GM23248 (cell line): ENCODE data around the gene SLC18A3. TPM values are rescaled to one million over a fixed set of nuclear protein-coding genes. Genes with fewer than 3 reads are reported as not detected.

ENCODE experiments used
- DNase-seq: peaks from one replicate; pipeline ENCODE4 v3.0.0-alpha.2; 2015
- H2AFZ ChIP-seq: fragments of 200-600 bp; sonication (generic); 2 replicates; pipeline ENCODE4 v1.6.1; 2016; ENCODE audit warnings: antibody characterized with exemption
- H3F3A ChIP-seq: fragments of 200-600 bp; sonication (generic); 2 replicates; pipeline ENCODE4 v1.6.1; 2016; ENCODE audit warnings: mild to moderate bottlenecking, antibody characterized with exemption, mixed run types; ENCODE audit not compliant: insufficient read depth
- H3K27ac ChIP-seq: fragments of 200-600 bp; sonication (generic); 2 replicates; pipeline ENCODE4 v1.5.1; 2016; ENCODE audit warnings: mild to moderate bottlenecking
- H3K27me3 ChIP-seq: fragments of 200-600 bp; sonication (generic); replicated peaks from 2 replicates; pipeline ENCODE4 v1.6.1; 2016; ENCODE audit warnings: mild to moderate bottlenecking; ENCODE audit not compliant: insufficient read depth
- H3K36me3 ChIP-seq: fragments of 200-600 bp; sonication (generic); 2 replicates; pipeline ENCODE4 v1.6.1; 2016; ENCODE audit warnings: low read depth, mild to moderate bottlenecking
- H3K4me1 ChIP-seq: fragments of 200-600 bp; sonication (generic); 2 replicates; pipeline ENCODE4 v1.6.1; 2016; ENCODE audit warnings: mild to moderate bottlenecking; ENCODE audit not compliant: insufficient read depth
- H3K4me2 ChIP-seq: fragments of 200-600 bp; sonication (generic); one replicate; pipeline ENCODE4 v1.6.1; 2016; ENCODE audit warnings: mild to moderate bottlenecking; ENCODE audit not compliant: unreplicated experiment
- H3K4me3 ChIP-seq: fragments of 200-600 bp; sonication (generic); 2 replicates; pipeline ENCODE4 v1.5.1; 2016; ENCODE audit warnings: mild to moderate bottlenecking
- H3K79me2 ChIP-seq: fragments of 200-600 bp; sonication (generic); 2 replicates; pipeline ENCODE4 v1.6.1; 2016; ENCODE audit warnings: mild to moderate bottlenecking; ENCODE audit not compliant: insufficient read depth
- H3K9ac ChIP-seq: fragments of 200-600 bp; sonication (generic); 2 replicates; pipeline ENCODE4 v1.6.1; 2016; ENCODE audit warnings: mild to moderate bottlenecking
- H3K9me2 ChIP-seq: fragments of 200-600 bp; sonication (generic); 2 replicates; pipeline ENCODE4 v1.6.1; 2016; ENCODE audit warnings: mixed run types, mild to moderate bottlenecking, moderate library complexity; ENCODE audit not compliant: insufficient read depth
- H3K9me3 ChIP-seq: fragments of 200-600 bp; sonication (generic); one replicate; pipeline ENCODE4 v1.6.1; 2017; ENCODE audit warnings: low read depth
- H4K20me1 ChIP-seq: fragments of 200-600 bp; sonication (generic); 2 replicates; pipeline ENCODE4 v1.6.0; 2016; ENCODE audit not compliant: insufficient read depth
- EZH2 ChIP-seq: fragments of 200-600 bp; sonication (generic); IDR thresholded peaks from 2 replicates; pipeline ENCODE4 v1.6.1; 2018; ENCODE audit warnings: antibody characterized with exemption, mild to moderate bottlenecking; ENCODE audit not compliant: insufficient read depth, poor library complexity, severe bottlenecking
- EZH2phosphoT487 ChIP-seq: fragments of 200-600 bp; sonication (generic); IDR thresholded peaks from 2 replicates; pipeline ENCODE4 v1.6.1; 2018; ENCODE audit warnings: antibody characterized with exemption, moderate library complexity, mild to moderate bottlenecking, low read depth; ENCODE audit not compliant: insufficient read depth
- WGBS, 2 experiments: methylation state at CpG; one replicate each; pipeline ENCODE4 v1.1.6; 2015 to 2017; ENCODE audit warnings: low lambda C conversion rate in 2 of 2, low coverage in 1 of 2; ENCODE audit errors: missing lambda C conversion rate in 2 of 2; 5-methylcytosine and 5-hydroxymethylcytosine counted together
- in situ Hi-C: fragments of 300-500 bp; cut with MboI; formaldehyde crosslinking; loops from 2 replicates; pipeline ENCODE4 v1.15.0; 2020
- polyA plus RNA-seq: library from polyadenylated mRNA; unstranded; fragments of >200 nt; fragmentation: Nextera tagmentation; extraction: Ambion mirVana; gene quantifications from 2 replicates; pipeline ENCODE4 v1.2.1, GENCODE V29; 2016
- total RNA-seq: library from RNA; depleted of rRNA; stranded (reverse); fragments of >200 nt; shearing (Covaris generic); gene quantifications from 2 replicates; pipeline ENCODE4 v1.2.3, GENCODE V29; 2014

The SLC18A3 gene
- total and polyA plus RNA-seq, 2 experiments from 2014 or later = not detected

DNA sequence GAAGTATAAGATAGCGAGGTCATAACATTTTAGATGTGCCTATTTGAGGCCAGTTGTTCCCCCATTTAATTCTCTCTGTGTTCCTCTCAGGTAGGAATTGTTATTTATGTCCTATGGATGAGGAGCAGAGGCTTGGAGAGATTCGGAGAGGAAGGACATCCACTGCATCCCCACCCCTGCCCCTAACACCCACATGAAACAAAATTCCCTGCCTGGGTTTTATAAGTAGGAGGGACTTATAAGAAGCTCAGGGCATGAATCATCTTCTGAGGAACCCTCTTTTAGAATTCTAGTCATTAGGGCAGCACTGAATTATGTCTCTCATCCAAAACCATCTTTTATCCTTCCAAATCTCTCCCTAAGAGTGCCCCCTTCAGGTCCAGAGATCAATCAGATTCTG is 8.7 kb downstream of the SLC18A3 start:
- Histone ChIP-seq H4K20me1 (no peaks in the 10 kb centered on the region), H3K27me3 (peaks cover 68% of the 10 kb centered on the region), H3K9me3 (no peaks in the 10 kb centered on the region), H3K79me2 (no peaks in the 10 kb centered on the region), H2AFZ (no peak overlapping the region), H3K9me2 (no peaks in the 10 kb centered on the region), H3K27ac (no peak overlapping the region), H3K9ac (no peak overlapping the region), H3K4me1 (no peaks in the 10 kb centered on the region), H3K36me3 (no peaks in the 10 kb centered on the region), H3K4me2 (no peak overlapping the region), H3K4me3 (no peak overlapping the region), H3F3A (no peaks in the 10 kb centered on the region)
- TF ChIP-seq EZH2phosphoT487 (no peak), EZH2 (no peak)
- WGBS, 2 experiments = 43 to 68% methylated on average over 2 of the region's 2 CpGs
- in situ Hi-C loops = no loop called here
- DNase-seq = peak; percentile 32

DNA sequence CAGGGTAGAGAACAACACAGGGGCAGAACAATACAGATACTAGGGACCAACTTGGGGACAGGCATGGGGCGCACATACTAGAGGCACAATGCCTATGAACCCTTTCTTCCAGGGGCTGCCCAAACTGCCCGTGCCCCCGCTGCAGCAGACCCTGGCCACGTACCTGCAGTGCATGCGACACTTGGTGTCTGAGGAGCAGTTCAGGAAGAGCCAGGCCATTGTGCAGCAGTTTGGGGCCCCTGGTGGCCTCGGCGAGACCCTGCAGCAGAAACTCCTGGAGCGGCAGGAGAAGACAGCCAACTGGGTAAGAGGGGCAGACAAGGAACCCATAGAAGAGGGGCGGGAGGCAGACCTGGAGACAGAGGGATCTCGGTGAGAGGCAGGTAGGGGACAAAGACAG is 9.5 kb downstream of the SLC18A3 start:
- H3F3A ChIP-seq = no peaks in the 10 kb centered on the region
- no peak for TF ChIP-seq EZH2
- TF ChIP-seq EZH2phosphoT487 = no peak
- H3K4me2 ChIP-seq = no peak overlapping the region
- no peak overlapping the region for H3K4me3 ChIP-seq
- H3K27ac ChIP-seq = no peak overlapping the region
- 35 to 43% methylated on average over 10 of the region's 10 CpGs for WGBS, 2 experiments
- no peaks in the 10 kb centered on the region for H3K4me1 ChIP-seq
- no peak overlapping the region for H2AFZ ChIP-seq
- no peak overlapping the region for H3K9ac ChIP-seq
- no peak for DNase-seq
- in situ Hi-C loops = no loop called here
- H3K36me3 ChIP-seq = no peaks in the 10 kb centered on the region
- H3K9me3 ChIP-seq = no peaks in the 10 kb centered on the region
- peaks cover 70% of the 10 kb centered on the region for H3K27me3 ChIP-seq
- no peaks in the 10 kb centered on the region for H3K79me2 ChIP-seq
- no peaks in the 10 kb centered on the region for H3K9me2 ChIP-seq
- H4K20me1 ChIP-seq = no peaks in the 10 kb centered on the region

DNA sequence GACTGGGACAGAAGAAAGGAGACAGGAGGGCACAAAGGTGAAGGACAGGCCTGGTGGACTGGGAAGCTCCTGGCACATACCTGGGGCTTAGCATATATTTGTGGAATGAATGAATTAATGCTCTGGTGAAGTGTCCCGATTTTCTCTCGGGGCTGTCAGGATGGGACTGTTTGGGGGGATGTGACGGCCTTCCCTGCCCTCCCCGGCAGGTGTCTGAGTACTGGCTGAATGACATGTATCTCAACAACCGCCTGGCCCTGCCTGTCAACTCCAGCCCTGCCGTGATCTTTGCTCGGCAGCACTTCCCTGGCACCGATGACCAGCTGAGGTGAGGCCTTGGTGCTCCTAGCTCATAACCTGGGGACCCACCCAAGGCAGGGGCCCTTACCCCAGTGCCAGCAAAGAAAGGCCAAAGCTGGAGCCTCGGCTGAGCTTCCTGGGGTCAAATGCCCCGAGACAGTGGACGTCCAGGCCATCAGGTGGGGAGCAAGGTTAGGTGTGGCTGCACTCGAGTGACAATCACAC is 10.2 kb downstream of the SLC18A3 start:
- no peak overlapping the region for H3K4me3 ChIP-seq

DNA sequence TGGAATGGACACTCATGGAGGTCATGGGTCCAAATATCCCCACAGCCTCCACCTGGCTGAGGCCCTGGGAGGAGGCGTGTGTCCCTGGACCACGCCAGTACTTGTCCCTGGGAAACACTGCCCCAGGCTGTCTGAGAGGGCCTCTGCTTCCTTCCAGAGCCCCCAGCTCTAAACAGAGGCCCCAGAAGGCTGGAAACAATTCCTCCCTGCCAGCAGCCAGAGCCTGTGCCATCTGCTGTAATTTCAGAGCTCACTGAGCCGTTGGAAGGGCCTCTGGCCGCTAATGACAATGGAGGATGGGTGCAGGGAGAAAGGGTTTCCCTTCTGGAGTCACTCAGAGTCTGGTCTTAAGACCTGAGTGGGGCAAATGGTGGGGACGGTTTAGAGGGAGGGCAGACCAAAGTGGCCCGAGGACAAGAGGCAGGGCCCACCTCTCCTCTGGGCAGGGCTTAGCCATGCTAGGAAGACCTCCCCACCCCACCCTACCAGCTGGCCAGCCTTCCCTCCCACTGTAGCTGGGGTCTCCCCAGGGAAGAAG is 10.8 kb downstream of the SLC18A3 start:
- DNase-seq = no peak
- H3K4me2 ChIP-seq = no peak overlapping the region
- whole genome bisulfite sequencing, 2 experiments = 26 to 31% methylated on average over 6 of the region's 6 CpGs
- no peaks in the 10 kb centered on the region for H3K36me3 ChIP-seq
- no peaks in the 10 kb centered on the region for H3K9me2 ChIP-seq
- no peak for TF ChIP-seq EZH2phosphoT487
- no peak for TF ChIP-seq EZH2
- H3K27me3 ChIP-seq = peaks cover 61% of the 10 kb centered on the region
- no peaks in the 10 kb centered on the region for H3K9me3 ChIP-seq
- H3K4me3 ChIP-seq = no peak overlapping the region
- H3K4me1 ChIP-seq = no peaks in the 10 kb centered on the region
- no peaks in the 10 kb centered on the region for H4K20me1 ChIP-seq
- H2AFZ ChIP-seq = no peak overlapping the region
- in situ Hi-C loops = no loop called here
- H3K79me2 ChIP-seq = no peaks in the 10 kb centered on the region
- H3F3A ChIP-seq = no peaks in the 10 kb centered on the region
- no peak overlapping the region for H3K9ac ChIP-seq
- H3K27ac ChIP-seq = no peak overlapping the region

More for the DNA sequence above, 10.2 kb downstream of the SLC18A3 start:
- H3K27ac ChIP-seq = no peak overlapping the region
- WGBS, 2 experiments = 47 to 51% methylated on average over 12 of the region's 12 CpGs
- no peaks in the 10 kb centered on the region for H3K79me2 ChIP-seq
- no peak overlapping the region for H3K9ac ChIP-seq
- H3K9me3 ChIP-seq = no peaks in the 10 kb centered on the region
- H3K9me2 ChIP-seq = no peaks in the 10 kb centered on the region
- no peak overlapping the region for H2AFZ ChIP-seq
- TF ChIP-seq EZH2 = no peak
- no peak for TF ChIP-seq EZH2phosphoT487
- no peaks in the 10 kb centered on the region for H4K20me1 ChIP-seq
- H3K36me3 ChIP-seq = no peaks in the 10 kb centered on the region
- in situ Hi-C loops = no loop called here
- DNase-seq = no peak
- no peaks in the 10 kb centered on the region for H3F3A ChIP-seq
- H3K4me1 ChIP-seq = no peaks in the 10 kb centered on the region
- H3K4me2 ChIP-seq = no peak overlapping the region
- H3K27me3 ChIP-seq = peaks cover 66% of the 10 kb centered on the region
